HCT116 (cell line): ENCODE results near the gene NRTN.

Experiments
- CTCF ChIP-seq, 3 experiments: fragments of 200-600 bp in 1 of 3; sonication (generic) in 1 of 3; IDR thresholded peaks in 2 of 3; conservative IDR thresholded peaks in 1 of 3; 2 replicates each; pipeline ENCODE4 v1.5.1; 2012 to 2017; ENCODE audit warnings: low read depth in 2 of 3, low read length in 2 of 3, antibody characterized with exemption in 1 of 3, borderline replicate concordance in 1 of 3, control low read depth in 1 of 3, mild to moderate bottlenecking in 1 of 3, mixed read lengths in 1 of 3, mixed run types in 1 of 3, moderate library complexity in 1 of 3; ENCODE audit not compliant: insufficient read depth in 1 of 3
- JUND ChIP-seq: IDR thresholded peaks from 2 replicates; pipeline ENCODE4 v1.6.1; 2012
- POLR2A ChIP-seq: IDR thresholded peaks from 2 replicates; pipeline ENCODE4 v1.7.0; 2011; ENCODE audit warnings: borderline replicate concordance; ENCODE audit not compliant: insufficient read depth, insufficient read length; ENCODE audit errors: extremely low read depth
- POLR2AphosphoS5 ChIP-seq: IDR thresholded peaks from 2 replicates; pipeline ENCODE4 v1.6.1; 2011; ENCODE audit warnings: mild to moderate bottlenecking, low read depth, low read length, moderate library complexity
- SP1 ChIP-seq: IDR thresholded peaks from 2 replicates; pipeline ENCODE4 v1.6.1; 2012; ENCODE audit warnings: low read depth
- SRF ChIP-seq: IDR thresholded peaks from 2 replicates; pipeline ENCODE4 v1.6.1; 2012; ENCODE audit warnings: low read depth
- TF ChIP-seq, protein P1 (sequence below): IDR thresholded peaks from 2 replicates; pipeline ENCODE4 v1.6.1; 2012; ENCODE audit warnings: low read depth

GRCh38 chr19:5798244-5798643 is 6.6 kb upstream of the NRTN start:
- no peak for TF ChIP-seq CTCF (IDR thresholded peaks at IDR 0.05 in 2 of 3, conservative IDR thresholded peaks at IDR 0.05 in 1 of 3; ENCODE audit: borderline replicate concordance in 1 of 3, insufficient read depth in 1 of 3, low read depth in 2 of 3, low read length in 2 of 3)
- no peak for TF ChIP-seq POLR2AphosphoS5
- no peak for TF ChIP-seq POLR2A
- no peak for TF ChIP-seq SRF
- TF ChIP-seq, protein P1, sequence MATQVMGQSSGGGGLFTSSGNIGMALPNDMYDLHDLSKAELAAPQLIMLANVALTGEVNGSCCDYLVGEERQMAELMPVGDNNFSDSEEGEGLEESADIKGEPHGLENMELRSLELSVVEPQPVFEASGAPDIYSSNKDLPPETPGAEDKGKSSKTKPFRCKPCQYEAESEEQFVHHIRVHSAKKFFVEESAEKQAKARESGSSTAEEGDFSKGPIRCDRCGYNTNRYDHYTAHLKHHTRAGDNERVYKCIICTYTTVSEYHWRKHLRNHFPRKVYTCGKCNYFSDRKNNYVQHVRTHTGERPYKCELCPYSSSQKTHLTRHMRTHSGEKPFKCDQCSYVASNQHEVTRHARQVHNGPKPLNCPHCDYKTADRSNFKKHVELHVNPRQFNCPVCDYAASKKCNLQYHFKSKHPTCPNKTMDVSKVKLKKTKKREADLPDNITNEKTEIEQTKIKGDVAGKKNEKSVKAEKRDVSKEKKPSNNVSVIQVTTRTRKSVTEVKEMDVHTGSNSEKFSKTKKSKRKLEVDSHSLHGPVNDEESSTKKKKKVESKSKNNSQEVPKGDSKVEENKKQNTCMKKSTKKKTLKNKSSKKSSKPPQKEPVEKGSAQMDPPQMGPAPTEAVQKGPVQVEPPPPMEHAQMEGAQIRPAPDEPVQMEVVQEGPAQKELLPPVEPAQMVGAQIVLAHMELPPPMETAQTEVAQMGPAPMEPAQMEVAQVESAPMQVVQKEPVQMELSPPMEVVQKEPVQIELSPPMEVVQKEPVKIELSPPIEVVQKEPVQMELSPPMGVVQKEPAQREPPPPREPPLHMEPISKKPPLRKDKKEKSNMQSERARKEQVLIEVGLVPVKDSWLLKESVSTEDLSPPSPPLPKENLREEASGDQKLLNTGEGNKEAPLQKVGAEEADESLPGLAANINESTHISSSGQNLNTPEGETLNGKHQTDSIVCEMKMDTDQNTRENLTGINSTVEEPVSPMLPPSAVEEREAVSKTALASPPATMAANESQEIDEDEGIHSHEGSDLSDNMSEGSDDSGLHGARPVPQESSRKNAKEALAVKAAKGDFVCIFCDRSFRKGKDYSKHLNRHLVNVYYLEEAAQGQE = no peak
- no peak for TF ChIP-seq SP1
- TF ChIP-seq JUND = no peak
